ENCODE data around the gene AKR7A3.

- no peak for TF ChIP-seq SIN3A (IDR thresholded peaks at IDR 0.05; ENCODE audit: borderline replicate concordance, insufficient read depth, low read depth, low read length)
- TF ChIP-seq, protein P1, sequence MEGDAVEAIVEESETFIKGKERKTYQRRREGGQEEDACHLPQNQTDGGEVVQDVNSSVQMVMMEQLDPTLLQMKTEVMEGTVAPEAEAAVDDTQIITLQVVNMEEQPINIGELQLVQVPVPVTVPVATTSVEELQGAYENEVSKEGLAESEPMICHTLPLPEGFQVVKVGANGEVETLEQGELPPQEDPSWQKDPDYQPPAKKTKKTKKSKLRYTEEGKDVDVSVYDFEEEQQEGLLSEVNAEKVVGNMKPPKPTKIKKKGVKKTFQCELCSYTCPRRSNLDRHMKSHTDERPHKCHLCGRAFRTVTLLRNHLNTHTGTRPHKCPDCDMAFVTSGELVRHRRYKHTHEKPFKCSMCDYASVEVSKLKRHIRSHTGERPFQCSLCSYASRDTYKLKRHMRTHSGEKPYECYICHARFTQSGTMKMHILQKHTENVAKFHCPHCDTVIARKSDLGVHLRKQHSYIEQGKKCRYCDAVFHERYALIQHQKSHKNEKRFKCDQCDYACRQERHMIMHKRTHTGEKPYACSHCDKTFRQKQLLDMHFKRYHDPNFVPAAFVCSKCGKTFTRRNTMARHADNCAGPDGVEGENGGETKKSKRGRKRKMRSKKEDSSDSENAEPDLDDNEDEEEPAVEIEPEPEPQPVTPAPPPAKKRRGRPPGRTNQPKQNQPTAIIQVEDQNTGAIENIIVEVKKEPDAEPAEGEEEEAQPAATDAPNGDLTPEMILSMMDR (IDR thresholded peaks at IDR 0.05): no peak
- TF ChIP-seq POLR2AphosphoS5 (IDR thresholded peaks at IDR 0.05; ENCODE audit: low read depth, low read length): no peak
Observed at GRCh38 chr1:19284881-19285280, 3.7 kb downstream of the AKR7A3 start.
